ENCODE data around the gene PRR30.

DNA sequence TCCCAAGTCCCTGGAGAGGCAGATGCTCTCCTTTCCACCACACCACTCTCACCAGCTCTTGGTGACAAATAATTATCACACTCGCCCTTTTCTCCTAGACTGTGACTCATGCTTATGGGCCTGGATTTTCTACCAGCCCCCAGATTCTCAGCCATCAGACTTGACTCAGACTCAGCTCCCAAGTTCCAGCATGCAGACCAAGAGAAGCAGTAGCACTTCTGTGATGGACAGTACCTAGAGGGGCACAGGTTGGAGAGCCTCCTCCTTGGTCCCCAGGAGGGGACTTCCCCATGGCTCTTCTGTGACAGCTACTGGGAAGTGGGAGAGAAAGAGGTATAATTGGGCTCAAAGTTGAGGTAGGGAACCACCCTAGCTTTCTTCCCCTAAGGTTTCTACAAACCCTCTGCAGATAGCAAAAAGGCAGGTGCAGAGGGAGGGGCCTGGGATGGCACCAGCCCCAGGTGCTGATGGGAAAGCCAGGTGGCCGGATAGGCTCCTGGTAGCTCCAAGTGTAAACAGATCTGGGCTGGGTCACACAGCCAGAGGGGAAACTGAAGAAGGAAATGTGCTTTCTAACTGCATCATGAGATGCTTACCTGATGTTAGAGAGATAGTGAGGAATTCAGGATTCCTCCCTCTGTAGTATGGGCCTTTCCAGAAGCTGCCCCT lies 13.7 kb upstream of the PRR30 start:
- TF ChIP-seq, protein P1, sequence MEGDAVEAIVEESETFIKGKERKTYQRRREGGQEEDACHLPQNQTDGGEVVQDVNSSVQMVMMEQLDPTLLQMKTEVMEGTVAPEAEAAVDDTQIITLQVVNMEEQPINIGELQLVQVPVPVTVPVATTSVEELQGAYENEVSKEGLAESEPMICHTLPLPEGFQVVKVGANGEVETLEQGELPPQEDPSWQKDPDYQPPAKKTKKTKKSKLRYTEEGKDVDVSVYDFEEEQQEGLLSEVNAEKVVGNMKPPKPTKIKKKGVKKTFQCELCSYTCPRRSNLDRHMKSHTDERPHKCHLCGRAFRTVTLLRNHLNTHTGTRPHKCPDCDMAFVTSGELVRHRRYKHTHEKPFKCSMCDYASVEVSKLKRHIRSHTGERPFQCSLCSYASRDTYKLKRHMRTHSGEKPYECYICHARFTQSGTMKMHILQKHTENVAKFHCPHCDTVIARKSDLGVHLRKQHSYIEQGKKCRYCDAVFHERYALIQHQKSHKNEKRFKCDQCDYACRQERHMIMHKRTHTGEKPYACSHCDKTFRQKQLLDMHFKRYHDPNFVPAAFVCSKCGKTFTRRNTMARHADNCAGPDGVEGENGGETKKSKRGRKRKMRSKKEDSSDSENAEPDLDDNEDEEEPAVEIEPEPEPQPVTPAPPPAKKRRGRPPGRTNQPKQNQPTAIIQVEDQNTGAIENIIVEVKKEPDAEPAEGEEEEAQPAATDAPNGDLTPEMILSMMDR (IDR thresholded peaks at IDR 0.05; ENCODE audit: low read length) = no peak
- TF ChIP-seq EZH2 (IDR thresholded peaks at IDR 0.05; ENCODE audit: borderline replicate concordance, low read length) = no peak

Measured in OCI-LY1 (cell line).